Lower leg skin (tissue), 4 donors: ENCODE data around the gene GJD2. TPM values are rescaled to one million over a fixed set of nuclear protein-coding genes. Genes with fewer than 3 reads are reported as not detected.

Experiments used
- DNase-seq, 2 donors: peaks; one replicate each; pipeline ENCODE4 v3.0.0-alpha.2; 2019; ENCODE audit warnings: low spot score in 2 of 2
- H3K4me3 ChIP-seq: fragments of 200-600 bp; sonication (generic); 2 replicates; pipeline ENCODE4 v1.5.1; 2017; ENCODE audit warnings: mild to moderate bottlenecking, low read depth; ENCODE audit not compliant: poor library complexity, severe bottlenecking
- CTCF ChIP-seq, 3 donors: fragments of 450-650 bp; IDR thresholded peaks; one replicate each; pipeline ENCODE4 v1.5.1; 2016; ENCODE audit warnings: antibody characterized with exemption in 3 of 3, mild to moderate bottlenecking in 3 of 3, moderate library complexity in 2 of 3
- POLR2A ChIP-seq, 2 donors: fragments of 450-650 bp; IDR thresholded peaks; one replicate each; pipeline ENCODE4 v1.6.1; 2016 to 2017; ENCODE audit warnings: antibody characterized with exemption in 2 of 2, mild to moderate bottlenecking in 1 of 2, moderate library complexity in 1 of 2
- WGBS, 2 donors: methylation state at CpG; one replicate each; pipeline ENCODE4 v1.1.5; 2018; 5-methylcytosine and 5-hydroxymethylcytosine counted together
- intact Hi-C: fragments of 100-400 bp; cut with DNase I; formaldehyde crosslinking; loops from one replicate; pipeline ENCODE4 v1.15.0; 2023; ENCODE audit warnings: low total_unique reads
- total RNA-seq, 4 donors: library from RNA; depleted of rRNA; stranded (reverse); fragments of >200 nt; gene quantifications; one replicate each; pipeline ENCODE4 v1.1.0, GENCODE V29; 2016

Gene GJD2
- total RNA-seq, 4 donors from 2014 or later, result not detected

- no peak overlapping the region for H3K4me3 ChIP-seq
- WGBS, 2 donors, result 80 to 86% methylated on average over 5 of the region's 5 CpGs
- DNase-seq, result no peak
- intact Hi-C loops, result loop anchor here (5.0 kb wide), 1 partner anchor 653 kb away; no protein-coding TSS in a partner anchor
- no peak for TF ChIP-seq CTCF (IDR thresholded peaks at IDR 0.05)
- TF ChIP-seq POLR2A (IDR thresholded peaks at IDR 0.05), result no peak
Observed at GRCh38 chr15:34714476-34715121, 40.2 kb downstream of the GJD2 start.

DNA sequence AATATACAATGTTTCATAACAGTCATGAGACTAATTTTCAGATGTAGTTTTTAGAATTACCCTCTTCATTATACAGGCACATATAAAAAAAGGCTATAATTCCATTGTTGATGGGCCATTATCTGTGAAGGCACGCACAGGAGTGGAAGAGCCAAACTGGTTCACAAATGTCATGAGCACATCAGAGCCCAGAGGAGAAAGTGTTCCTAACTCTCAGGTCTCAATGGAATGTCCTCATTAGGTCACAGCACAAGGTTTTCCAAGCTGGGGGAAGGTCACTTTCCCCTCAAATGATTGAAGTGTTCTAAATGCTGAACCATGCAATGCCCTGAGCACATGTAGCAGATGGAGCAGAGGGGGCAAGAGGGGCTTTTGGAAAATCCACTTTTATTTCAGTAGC is 41.2 kb downstream of the GJD2 start:
- TF ChIP-seq CTCF (IDR thresholded peaks at IDR 0.05) (no peak), POLR2A (IDR thresholded peaks at IDR 0.05) (no peak)
- no peak for DNase-seq
- no peak overlapping the region for H3K4me3 ChIP-seq
- 85 to 87% methylated on average over 1 of the region's 1 CpG for WGBS, 2 donors
- intact Hi-C loops, result loop anchor here (5.0 kb wide), 1 partner anchor 654 kb away; no protein-coding TSS in a partner anchor

- intact Hi-C loops, result loop anchor here (5.0 to 10.0 kb wide), 2 partner anchors 205 to 657 kb away; no protein-coding TSS in a partner anchor
- no peak for DNase-seq
- no peak overlapping the region for H3K4me3 ChIP-seq
- TF ChIP-seq CTCF (IDR thresholded peaks at IDR 0.05), result no peak
- TF ChIP-seq POLR2A (IDR thresholded peaks at IDR 0.05), result no peak
- 76 to 86% methylated on average over 7 of the region's 7 CpGs for WGBS, 2 donors
Observed at GRCh38 chr15:34709866-34710265, 44.9 kb downstream of the GJD2 start.

DNA sequence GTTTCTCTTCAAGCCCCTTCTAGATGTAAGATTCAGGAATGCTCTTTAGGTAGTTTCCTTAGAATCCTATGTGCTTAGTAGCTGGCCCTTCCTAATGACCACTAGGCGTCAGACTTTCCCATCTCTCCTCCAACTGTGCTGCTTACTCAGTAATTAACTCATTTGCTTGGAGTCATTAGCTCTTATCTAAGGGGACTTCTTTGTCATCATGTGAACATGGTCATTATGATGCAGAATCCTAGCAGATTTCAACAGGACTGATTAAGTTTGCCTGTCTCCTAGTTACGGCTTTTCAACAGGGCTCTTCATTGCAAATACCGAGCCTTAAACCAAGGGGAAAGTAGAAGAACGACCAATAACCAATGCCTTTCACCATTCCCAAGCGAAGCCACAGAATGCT is 46.4 kb downstream of the GJD2 start:
- no peak for TF ChIP-seq POLR2A (IDR thresholded peaks at IDR 0.05)
- no peak for TF ChIP-seq CTCF (IDR thresholded peaks at IDR 0.05)
- DNase-seq, result no peak
- no peak overlapping the region for H3K4me3 ChIP-seq
- 44 to 59% methylated on average over 5 of the region's 5 CpGs for WGBS, 2 donors
- intact Hi-C loops, result loop anchor here (10.0 kb wide), 1 partner anchor 206 kb away; no protein-coding TSS in a partner anchor

DNA sequence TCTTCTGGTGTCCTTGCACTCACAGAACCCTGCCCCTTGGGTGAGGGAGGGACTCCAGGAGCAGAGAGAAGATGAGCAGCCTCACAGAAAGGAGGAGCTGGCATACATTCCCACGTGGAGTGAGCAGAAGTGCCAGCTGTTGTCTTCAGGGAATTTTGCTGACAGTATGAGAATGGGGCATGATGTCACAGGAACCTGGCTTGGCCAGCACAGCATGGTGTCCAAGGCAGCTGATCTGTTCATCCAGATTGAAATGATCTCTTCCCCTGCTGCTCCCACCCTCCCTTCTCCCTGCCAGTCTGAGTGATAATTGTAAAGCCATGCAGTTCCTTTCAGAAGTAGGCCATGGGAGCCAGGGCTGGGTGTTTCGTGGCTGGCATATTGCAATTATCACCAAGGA is 53.3 kb downstream of the GJD2 start:
- no peak for TF ChIP-seq POLR2A (IDR thresholded peaks at IDR 0.05)
- no peak for TF ChIP-seq CTCF (IDR thresholded peaks at IDR 0.05)
- DNase-seq, result no peak
- H3K4me3 ChIP-seq, result no peak overlapping the region
- 33 to 44% methylated on average over 2 of the region's 2 CpGs for WGBS, 2 donors
- intact Hi-C loops, result loop anchor here (10.0 kb wide), 1 partner anchor 213 kb away; no protein-coding TSS in a partner anchor

Other genes with a start within 250 kb of the GJD2 start
- gene GOLGA8B, start 171.3 kb downstream of the GJD2 start, total RNA-seq, result 100 to 1,000 TPM in 1 of 4 donors, 10 to 100 TPM in 3; 39.4 to 145 (median 49.5) TPM
- 1 to 10 TPM in 1 of 4 donors, under 1 TPM in 3; 0.13 to 1.3 (median 0.55) TPM for gene ACTC1, start 40.6 kb upstream of the GJD2 start, total RNA-seq
- gene AQR, start 214.7 kb upstream of the GJD2 start, total RNA-seq, result 10 to 100 TPM; 21.8 to 23.7 (median 22.5) TPM
- gene ZNF770, start 233.3 kb upstream of the GJD2 start, total RNA-seq, result 10 to 100 TPM; 45.3 to 96.7 (median 67.5) TPM